GM21360 (cell line): ENCODE data around the gene KRT9.

Experiments used
- ATAC-seq: cut with Tn5 transposase; IDR thresholded peaks from one replicate; pipeline ENCODE4 v1.9.1; 2021; ENCODE audit warnings: mild to moderate bottlenecking, moderate library complexity; ENCODE audit not compliant: unreplicated experiment

Gene KRT9

GRCh38 chr17:41531993-41532392 is 39.9 kb downstream of the KRT9 start:
- no peak for ATAC-seq

GRCh38 chr17:41530062-41531048 is 41.5 kb downstream of the KRT9 start:
- ATAC-seq: no peak

GRCh38 chr17:41529491-41529915 is 42.4 kb downstream of the KRT9 start:
- no peak for ATAC-seq

- no peak for ATAC-seq
Observed at GRCh38 chr17:41528959-41529353, 42.9 kb downstream of the KRT9 start.

GRCh38 chr17:41527063-41528023 is 44.5 kb downstream of the KRT9 start:
- no peak for ATAC-seq

- ATAC-seq: no peak
Observed at GRCh38 chr17:41524261-41524660, 47.6 kb downstream of the KRT9 start.

GRCh38 chr17:41523787-41524186 is 48.1 kb downstream of the KRT9 start:
- ATAC-seq: no peak

GRCh38 chr17:41523225-41523593 is 48.6 kb downstream of the KRT9 start:
- ATAC-seq: no peak

GRCh38 chr17:41522301-41523224 is 49.3 kb downstream of the KRT9 start:
- ATAC-seq: no peak

- no peak for ATAC-seq
Observed at GRCh38 chr17:41521574-41522261, 50.1 kb downstream of the KRT9 start.

GRCh38 chr17:41520821-41521521 is 50.9 kb downstream of the KRT9 start:
- ATAC-seq: no peak

GRCh38 chr17:41519501-41520224 is 52.2 kb downstream of the KRT9 start:
- no peak for ATAC-seq

- ATAC-seq: no peak
Observed at GRCh38 chr17:41518789-41519449, 52.9 kb downstream of the KRT9 start, which contains the start of gene KRT15. KRT15 (minus strand) TSS chr17:41518890; CDS start chr17:41518827, 63 bp downstream.

GRCh38 chr17:41518031-41518430 is 53.8 kb downstream of the KRT9 start:
- ATAC-seq: no peak

- ATAC-seq: no peak
Observed at GRCh38 chr17:41516830-41517283, 55.0 kb downstream of the KRT9 start.

- no peak for ATAC-seq
Observed at GRCh38 chr17:41516147-41516829, 55.6 kb downstream of the KRT9 start.
